HL-60 (cell line): ENCODE data around the gene RAB3C.

Source experiments
- DNase-seq, 2 experiments: peaks; one replicate each; pipeline ENCODE4 v3.0.0-alpha.2; 2010 to 2020; ENCODE audit warnings: low read depth in 1 of 2, low spot score in 1 of 2
- H3K27ac ChIP-seq: fragments of 250-450 bp; sonication (Bioruptor Pico); replicated peaks from 2 replicates; pipeline ENCODE4 v1.5.1; 2020; ENCODE audit warnings: mild to moderate bottlenecking, moderate library complexity
- H3K27me3 ChIP-seq: fragments of 250-450 bp; sonication (Bioruptor Pico); 2 replicates; pipeline ENCODE4 v1.5.1; 2021; ENCODE audit warnings: mild to moderate bottlenecking, moderate library complexity; ENCODE audit not compliant: insufficient read depth, poor library complexity, severe bottlenecking
- H3K4me3 ChIP-seq: replicated peaks from 2 replicates; pipeline ENCODE4 v1.5.1; 2011; ENCODE audit warnings: mild to moderate bottlenecking, control low read depth, low read length; ENCODE audit not compliant: insufficient read depth
- GABPA ChIP-seq: IDR thresholded peaks from 2 replicates; pipeline ENCODE4 v1.6.1; 2012; ENCODE audit warnings: low read depth
- POLR2AphosphoS5 ChIP-seq: IDR thresholded peaks from 2 replicates; pipeline ENCODE4 v1.6.1; 2012; ENCODE audit warnings: low read depth
- SPI1 ChIP-seq: IDR thresholded peaks from 2 replicates; pipeline ENCODE4 v1.6.1; 2012; ENCODE audit warnings: low read depth, mild to moderate bottlenecking, borderline replicate concordance
- TF ChIP-seq, protein P1 (sequence below): IDR thresholded peaks from 2 replicates; pipeline ENCODE4 v1.6.1; 2012; ENCODE audit warnings: low read depth; ENCODE audit not compliant: insufficient replicate concordance
- TF ChIP-seq, protein P2 (sequence below): IDR thresholded peaks from one replicate; pipeline ENCODE4 v1.5.1; 2011; ENCODE audit warnings: low read length, control low read depth, inconsistent platforms; ENCODE audit not compliant: insufficient read depth

The RAB3C gene

DNA sequence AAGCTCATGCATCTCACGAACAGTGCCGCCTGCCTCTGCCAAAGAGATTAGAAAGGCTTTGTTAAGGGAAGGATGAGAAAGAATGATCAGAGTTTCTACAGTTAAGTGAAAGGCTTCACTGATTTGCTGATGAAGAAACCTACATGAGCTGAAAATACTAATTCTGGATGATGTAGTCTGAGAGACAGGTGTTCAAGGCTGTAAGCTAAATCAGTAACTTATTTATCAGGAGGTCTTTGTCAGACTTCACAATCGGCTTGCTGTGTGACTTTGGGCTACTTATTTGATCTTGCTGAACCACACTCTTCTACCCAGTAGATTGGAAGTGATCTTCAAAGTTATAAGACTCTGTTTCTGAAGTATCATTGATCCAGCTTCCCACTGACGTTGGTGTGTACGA is 264.2 kb downstream of the RAB3C start:
- TF ChIP-seq SPI1 (no peak), GABPA (no peak), POLR2AphosphoS5 (no peak)
- TF ChIP-seq, protein P1, sequence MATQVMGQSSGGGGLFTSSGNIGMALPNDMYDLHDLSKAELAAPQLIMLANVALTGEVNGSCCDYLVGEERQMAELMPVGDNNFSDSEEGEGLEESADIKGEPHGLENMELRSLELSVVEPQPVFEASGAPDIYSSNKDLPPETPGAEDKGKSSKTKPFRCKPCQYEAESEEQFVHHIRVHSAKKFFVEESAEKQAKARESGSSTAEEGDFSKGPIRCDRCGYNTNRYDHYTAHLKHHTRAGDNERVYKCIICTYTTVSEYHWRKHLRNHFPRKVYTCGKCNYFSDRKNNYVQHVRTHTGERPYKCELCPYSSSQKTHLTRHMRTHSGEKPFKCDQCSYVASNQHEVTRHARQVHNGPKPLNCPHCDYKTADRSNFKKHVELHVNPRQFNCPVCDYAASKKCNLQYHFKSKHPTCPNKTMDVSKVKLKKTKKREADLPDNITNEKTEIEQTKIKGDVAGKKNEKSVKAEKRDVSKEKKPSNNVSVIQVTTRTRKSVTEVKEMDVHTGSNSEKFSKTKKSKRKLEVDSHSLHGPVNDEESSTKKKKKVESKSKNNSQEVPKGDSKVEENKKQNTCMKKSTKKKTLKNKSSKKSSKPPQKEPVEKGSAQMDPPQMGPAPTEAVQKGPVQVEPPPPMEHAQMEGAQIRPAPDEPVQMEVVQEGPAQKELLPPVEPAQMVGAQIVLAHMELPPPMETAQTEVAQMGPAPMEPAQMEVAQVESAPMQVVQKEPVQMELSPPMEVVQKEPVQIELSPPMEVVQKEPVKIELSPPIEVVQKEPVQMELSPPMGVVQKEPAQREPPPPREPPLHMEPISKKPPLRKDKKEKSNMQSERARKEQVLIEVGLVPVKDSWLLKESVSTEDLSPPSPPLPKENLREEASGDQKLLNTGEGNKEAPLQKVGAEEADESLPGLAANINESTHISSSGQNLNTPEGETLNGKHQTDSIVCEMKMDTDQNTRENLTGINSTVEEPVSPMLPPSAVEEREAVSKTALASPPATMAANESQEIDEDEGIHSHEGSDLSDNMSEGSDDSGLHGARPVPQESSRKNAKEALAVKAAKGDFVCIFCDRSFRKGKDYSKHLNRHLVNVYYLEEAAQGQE, result no peak
- TF ChIP-seq, protein P2, sequence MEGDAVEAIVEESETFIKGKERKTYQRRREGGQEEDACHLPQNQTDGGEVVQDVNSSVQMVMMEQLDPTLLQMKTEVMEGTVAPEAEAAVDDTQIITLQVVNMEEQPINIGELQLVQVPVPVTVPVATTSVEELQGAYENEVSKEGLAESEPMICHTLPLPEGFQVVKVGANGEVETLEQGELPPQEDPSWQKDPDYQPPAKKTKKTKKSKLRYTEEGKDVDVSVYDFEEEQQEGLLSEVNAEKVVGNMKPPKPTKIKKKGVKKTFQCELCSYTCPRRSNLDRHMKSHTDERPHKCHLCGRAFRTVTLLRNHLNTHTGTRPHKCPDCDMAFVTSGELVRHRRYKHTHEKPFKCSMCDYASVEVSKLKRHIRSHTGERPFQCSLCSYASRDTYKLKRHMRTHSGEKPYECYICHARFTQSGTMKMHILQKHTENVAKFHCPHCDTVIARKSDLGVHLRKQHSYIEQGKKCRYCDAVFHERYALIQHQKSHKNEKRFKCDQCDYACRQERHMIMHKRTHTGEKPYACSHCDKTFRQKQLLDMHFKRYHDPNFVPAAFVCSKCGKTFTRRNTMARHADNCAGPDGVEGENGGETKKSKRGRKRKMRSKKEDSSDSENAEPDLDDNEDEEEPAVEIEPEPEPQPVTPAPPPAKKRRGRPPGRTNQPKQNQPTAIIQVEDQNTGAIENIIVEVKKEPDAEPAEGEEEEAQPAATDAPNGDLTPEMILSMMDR, result no peak
- Histone ChIP-seq H3K4me3 (no peak overlapping the region), H3K27me3 (no peaks in the 10 kb centered on the region), H3K27ac (no peak overlapping the region)
- DNase-seq, result no peak

DNA sequence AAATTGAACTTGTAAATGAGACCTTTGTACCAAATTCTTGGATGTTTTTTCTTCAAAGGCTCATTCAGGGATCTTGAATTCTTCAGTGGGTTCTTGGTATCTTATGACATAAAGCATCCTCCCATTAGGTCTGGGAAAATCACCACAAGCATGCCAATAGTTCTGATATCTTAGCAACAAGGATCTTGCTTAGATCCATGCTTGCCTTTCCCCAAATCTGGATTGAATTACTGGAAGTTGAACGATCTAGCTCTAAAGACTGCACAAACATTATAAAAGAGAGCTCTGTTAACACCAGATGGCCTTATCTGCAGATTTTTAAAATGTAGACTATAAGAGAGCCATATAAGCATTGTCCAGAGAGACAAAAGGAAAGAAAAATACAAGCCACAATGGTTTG is 266.3 kb downstream of the RAB3C start:
- Histone ChIP-seq H3K27me3 (no peaks in the 10 kb centered on the region), H3K27ac (no peak overlapping the region), H3K4me3 (no peak overlapping the region)
- no peak for TF ChIP-seq GABPA
- no peak for TF ChIP-seq SPI1
- TF ChIP-seq, protein P2, result no peak
- no peak for TF ChIP-seq POLR2AphosphoS5
- no peak for DNase-seq

DNA sequence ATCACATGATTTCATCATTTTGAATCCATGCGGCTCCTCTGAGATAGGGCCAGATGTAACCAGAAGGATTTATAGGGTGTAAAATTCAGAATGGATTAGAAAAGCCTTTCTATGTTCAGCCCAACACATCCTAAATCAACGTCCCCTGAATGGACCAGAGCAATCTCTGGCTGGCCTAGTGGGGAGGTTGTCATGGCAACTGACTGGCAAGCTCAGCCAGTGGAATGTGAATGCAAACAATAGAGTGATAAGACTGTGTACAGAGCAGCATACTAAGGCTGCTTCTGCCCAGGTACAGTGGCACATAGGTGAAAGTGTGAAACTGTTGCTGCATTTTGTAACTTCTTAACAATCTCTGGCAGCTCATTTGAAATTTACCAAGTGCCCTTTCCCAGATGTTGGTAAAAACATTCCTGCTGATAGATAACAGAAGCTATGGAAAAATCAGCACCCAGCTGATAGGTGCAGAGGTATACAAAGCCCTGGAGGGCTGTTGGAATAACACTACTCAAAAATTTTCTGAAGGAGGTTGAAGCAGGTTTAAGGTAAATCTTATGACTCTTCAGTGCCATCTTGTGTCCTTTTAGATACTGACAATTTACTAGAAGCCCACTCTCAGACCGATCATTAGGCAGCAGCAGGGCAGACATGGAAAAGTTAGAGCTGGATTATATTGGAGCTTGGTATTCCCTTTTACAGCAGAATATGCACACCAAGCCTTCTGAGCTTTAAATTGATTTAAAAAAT is 267.2 kb downstream of the RAB3C start:
- no peaks in the 10 kb centered on the region for H3K27me3 ChIP-seq
- H3K4me3 ChIP-seq, result no peak overlapping the region
- DNase-seq, result no peak
- TF ChIP-seq GABPA (no peak), POLR2AphosphoS5 (no peak), SPI1 (no peak)
- TF ChIP-seq, protein P1, result no peak
- TF ChIP-seq, protein P2, result no peak
- H3K27ac ChIP-seq, result no peak overlapping the region

- TF ChIP-seq SPI1 (no peak), POLR2AphosphoS5 (no peak)
- no peak for DNase-seq
- no peak overlapping the region for H3K4me3 ChIP-seq
- H3K27me3 ChIP-seq, result no peaks in the 10 kb centered on the region
- H3K27ac ChIP-seq, result no peak overlapping the region
Observed at GRCh38 chr5:58851153-58851552, 268.3 kb downstream of the RAB3C start.
